GM12878 (cell line): ENCODE measurements around the gene MGAT5.

Experiments
- BHLHE40 ChIP-seq, 2 experiments: fragments of 450-650 bp in 1 of 2; IDR thresholded peaks; 2 replicates each; pipeline ENCODE4 v1.6.1; 2011 to 2017; ENCODE audit warnings: low read depth in 2 of 2, borderline replicate concordance in 1 of 2, improper control_type of control experiment in 1 of 2, low read length in 1 of 2, mild to moderate bottlenecking in 1 of 2
- CBX3 ChIP-seq: fragments of 200-600 bp; sonication (generic); IDR thresholded peaks from 2 replicates; pipeline ENCODE4 v1.6.1; 2016; ENCODE audit warnings: low read depth, borderline replicate concordance
- EZH2 ChIP-seq: IDR thresholded peaks from 2 replicates; pipeline ENCODE4 v1.6.1; 2012; ENCODE audit warnings: low read depth, mild to moderate bottlenecking, control low read depth, inconsistent platforms, low read length, borderline replicate concordance; ENCODE audit not compliant: control insufficient read depth
- SMARCA5 ChIP-seq: fragments of 450-650 bp; IDR thresholded peaks from 2 replicates; pipeline ENCODE4 v1.6.1; 2017; ENCODE audit warnings: mild to moderate bottlenecking
- TARDBP ChIP-seq: IDR thresholded peaks from 2 replicates; pipeline ENCODE4 v1.6.1; 2016; ENCODE audit warnings: borderline replicate concordance
- TF ChIP-seq, protein P1 (sequence below): fragments of 450-650 bp; formaldehyde crosslinking; IDR thresholded peaks from 2 replicates; pipeline ENCODE4 v1.5.0; 2022; ENCODE audit warnings: mild to moderate bottlenecking, missing genetic modification characterization
- TF ChIP-seq, protein P2 (sequence below), 3 experiments: IDR thresholded peaks in 2 of 3; conservative IDR thresholded peaks in 1 of 3; 2 replicates each; pipeline ENCODE4 v1.5.1; 2011; ENCODE audit warnings: low read depth in 3 of 3, low read length in 3 of 3, mild to moderate bottlenecking in 3 of 3, control low read depth in 2 of 3, moderate library complexity in 2 of 3, inconsistent platforms in 1 of 3, mixed read lengths in 1 of 3; ENCODE audit not compliant: control insufficient read depth in 2 of 3, insufficient read depth in 1 of 3; ENCODE audit errors: extremely low read depth in 1 of 3
- TF ChIP-seq, protein P3 (sequence below): fragments of 450-650 bp; formaldehyde crosslinking; IDR thresholded peaks from 2 replicates; pipeline ENCODE4 v1.4.0; 2022; ENCODE audit warnings: mild to moderate bottlenecking, moderate library complexity

DNA sequence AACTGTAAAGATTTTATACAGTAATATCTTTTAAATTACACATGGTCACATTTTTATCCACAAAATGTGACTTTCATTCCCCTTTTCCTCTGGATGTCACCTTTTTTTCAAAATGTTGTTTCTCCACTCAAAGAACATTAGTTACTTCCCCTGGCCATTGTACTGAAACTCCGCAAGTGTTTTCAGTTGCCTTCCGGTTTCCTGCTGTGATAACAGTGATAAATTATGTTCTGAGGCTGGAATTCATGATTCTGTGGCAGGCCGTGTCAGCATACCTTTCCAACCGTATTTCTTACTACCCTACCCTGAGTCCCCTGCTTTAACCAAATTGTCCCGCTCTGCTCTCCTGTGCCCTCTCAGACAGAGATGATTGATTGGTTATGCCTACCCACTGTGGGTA is 53.5 kb downstream of the MGAT5 start:
- TF ChIP-seq EZH2: no peak
- TF ChIP-seq, protein P1, sequence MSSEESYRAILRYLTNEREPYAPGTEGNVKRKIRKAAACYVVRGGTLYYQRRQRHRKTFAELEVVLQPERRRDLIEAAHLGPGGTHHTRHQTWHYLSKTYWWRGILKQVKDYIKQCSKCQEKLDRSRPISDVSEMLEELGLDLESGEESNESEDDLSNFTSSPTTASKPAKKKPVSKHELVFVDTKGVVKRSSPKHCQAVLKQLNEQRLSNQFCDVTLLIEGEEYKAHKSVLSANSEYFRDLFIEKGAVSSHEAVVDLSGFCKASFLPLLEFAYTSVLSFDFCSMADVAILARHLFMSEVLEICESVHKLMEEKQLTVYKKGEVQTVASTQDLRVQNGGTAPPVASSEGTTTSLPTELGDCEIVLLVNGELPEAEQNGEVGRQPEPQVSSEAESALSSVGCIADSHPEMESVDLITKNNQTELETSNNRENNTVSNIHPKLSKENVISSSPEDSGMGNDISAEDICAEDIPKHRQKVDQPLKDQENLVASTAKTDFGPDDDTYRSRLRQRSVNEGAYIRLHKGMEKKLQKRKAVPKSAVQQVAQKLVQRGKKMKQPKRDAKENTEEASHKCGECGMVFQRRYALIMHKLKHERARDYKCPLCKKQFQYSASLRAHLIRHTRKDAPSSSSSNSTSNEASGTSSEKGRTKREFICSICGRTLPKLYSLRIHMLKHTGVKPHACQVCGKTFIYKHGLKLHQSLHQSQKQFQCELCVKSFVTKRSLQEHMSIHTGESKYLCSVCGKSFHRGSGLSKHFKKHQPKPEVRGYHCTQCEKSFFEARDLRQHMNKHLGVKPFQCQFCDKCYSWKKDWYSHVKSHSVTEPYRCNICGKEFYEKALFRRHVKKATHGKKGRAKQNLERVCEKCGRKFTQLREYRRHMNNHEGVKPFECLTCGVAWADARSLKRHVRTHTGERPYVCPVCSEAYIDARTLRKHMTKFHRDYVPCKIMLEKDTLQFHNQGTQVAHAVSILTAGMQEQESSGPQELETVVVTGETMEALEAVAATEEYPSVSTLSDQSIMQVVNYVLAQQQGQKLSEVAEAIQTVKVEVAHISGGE: no peak
- TF ChIP-seq, protein P2, sequence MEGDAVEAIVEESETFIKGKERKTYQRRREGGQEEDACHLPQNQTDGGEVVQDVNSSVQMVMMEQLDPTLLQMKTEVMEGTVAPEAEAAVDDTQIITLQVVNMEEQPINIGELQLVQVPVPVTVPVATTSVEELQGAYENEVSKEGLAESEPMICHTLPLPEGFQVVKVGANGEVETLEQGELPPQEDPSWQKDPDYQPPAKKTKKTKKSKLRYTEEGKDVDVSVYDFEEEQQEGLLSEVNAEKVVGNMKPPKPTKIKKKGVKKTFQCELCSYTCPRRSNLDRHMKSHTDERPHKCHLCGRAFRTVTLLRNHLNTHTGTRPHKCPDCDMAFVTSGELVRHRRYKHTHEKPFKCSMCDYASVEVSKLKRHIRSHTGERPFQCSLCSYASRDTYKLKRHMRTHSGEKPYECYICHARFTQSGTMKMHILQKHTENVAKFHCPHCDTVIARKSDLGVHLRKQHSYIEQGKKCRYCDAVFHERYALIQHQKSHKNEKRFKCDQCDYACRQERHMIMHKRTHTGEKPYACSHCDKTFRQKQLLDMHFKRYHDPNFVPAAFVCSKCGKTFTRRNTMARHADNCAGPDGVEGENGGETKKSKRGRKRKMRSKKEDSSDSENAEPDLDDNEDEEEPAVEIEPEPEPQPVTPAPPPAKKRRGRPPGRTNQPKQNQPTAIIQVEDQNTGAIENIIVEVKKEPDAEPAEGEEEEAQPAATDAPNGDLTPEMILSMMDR (IDR thresholded peaks at IDR 0.05 in 2 of 3, conservative IDR thresholded peaks at IDR 0.05 in 1 of 3; ENCODE audit: control insufficient read depth in 2 of 3, extremely low read depth in 1 of 3, insufficient read depth in 1 of 3, low read depth in 3 of 3, low read length in 3 of 3): no peak
- no peak for TF ChIP-seq SMARCA5
- TF ChIP-seq CBX3: no peak
- TF ChIP-seq, protein P3, sequence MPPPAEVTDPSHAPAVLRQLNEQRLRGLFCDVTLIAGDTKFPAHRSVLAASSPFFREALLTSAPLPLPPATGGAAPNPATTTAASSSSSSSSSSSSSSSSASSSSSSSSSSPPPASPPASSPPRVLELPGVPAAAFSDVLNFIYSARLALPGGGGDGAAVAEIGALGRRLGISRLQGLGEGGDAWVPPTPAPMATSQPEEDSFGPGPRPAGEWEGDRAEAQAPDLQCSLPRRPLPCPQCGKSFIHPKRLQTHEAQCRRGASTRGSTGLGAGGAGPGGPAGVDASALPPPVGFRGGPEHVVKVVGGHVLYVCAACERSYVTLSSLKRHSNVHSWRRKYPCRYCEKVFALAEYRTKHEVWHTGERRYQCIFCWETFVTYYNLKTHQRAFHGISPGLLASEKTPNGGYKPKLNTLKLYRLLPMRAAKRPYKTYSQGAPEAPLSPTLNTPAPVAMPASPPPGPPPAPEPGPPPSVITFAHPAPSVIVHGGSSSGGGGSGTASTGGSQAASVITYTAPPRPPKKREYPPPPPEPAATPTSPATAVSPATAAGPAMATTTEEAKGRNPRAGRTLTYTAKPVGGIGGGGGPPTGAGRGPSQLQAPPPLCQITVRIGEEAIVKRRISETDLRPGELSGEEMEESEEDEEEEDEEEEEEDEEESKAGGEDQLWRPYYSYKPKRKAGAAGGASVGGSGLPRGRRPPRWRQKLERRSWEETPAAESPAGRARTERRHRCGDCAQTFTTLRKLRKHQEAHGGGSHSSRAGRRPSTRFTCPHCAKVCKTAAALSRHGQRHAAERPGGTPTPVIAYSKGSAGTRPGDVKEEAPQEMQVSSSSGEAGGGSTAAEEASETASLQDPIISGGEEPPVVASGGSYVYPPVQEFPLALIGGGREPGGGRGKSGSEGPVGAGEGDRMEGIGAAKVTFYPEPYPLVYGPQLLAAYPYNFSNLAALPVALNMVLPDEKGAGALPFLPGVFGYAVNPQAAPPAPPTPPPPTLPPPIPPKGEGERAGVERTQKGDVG (CRISPR knock-in tag): no peak
- no peak for TF ChIP-seq TARDBP
- no peak for TF ChIP-seq BHLHE40 (IDR thresholded peaks at IDR 0.05; ENCODE audit: borderline replicate concordance in 1 of 2, low read depth in 2 of 2, low read length in 1 of 2)
